GM12873 (cell line): ENCODE measurements around the gene AMBP.

Experiments
- TF ChIP-seq, protein P1 (sequence below): IDR thresholded peaks from 2 replicates; pipeline ENCODE4 v1.5.1; 2012; ENCODE audit warnings: low read depth, mild to moderate bottlenecking, moderate library complexity, low read length, control low read depth; ENCODE audit not compliant: insufficient read depth; ENCODE audit errors: missing control alignments

Gene AMBP

DNA sequence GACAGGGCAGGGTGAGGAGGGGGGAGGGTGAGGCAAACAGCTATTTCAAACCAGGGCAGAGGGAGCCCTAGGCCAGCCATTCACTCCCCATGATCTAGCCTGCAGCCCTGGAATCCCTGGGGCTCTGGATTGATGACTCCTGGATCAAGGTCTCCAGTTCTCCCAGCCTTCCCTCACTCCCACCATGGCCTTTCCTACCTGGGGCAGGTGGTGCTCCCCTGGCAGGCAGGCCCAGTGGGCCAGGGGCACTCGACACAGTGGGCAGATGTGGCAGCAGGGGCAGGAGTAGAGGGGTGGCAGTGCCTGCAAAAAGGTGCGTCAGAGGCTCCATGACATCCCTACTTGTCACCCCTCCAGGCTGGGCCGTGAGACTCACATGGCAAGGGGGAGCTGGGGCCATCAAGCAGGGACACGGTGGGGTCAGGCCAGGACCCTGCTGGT is 15.0 kb upstream of the AMBP start:
- TF ChIP-seq, protein P1, sequence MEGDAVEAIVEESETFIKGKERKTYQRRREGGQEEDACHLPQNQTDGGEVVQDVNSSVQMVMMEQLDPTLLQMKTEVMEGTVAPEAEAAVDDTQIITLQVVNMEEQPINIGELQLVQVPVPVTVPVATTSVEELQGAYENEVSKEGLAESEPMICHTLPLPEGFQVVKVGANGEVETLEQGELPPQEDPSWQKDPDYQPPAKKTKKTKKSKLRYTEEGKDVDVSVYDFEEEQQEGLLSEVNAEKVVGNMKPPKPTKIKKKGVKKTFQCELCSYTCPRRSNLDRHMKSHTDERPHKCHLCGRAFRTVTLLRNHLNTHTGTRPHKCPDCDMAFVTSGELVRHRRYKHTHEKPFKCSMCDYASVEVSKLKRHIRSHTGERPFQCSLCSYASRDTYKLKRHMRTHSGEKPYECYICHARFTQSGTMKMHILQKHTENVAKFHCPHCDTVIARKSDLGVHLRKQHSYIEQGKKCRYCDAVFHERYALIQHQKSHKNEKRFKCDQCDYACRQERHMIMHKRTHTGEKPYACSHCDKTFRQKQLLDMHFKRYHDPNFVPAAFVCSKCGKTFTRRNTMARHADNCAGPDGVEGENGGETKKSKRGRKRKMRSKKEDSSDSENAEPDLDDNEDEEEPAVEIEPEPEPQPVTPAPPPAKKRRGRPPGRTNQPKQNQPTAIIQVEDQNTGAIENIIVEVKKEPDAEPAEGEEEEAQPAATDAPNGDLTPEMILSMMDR, result no peak

- TF ChIP-seq, protein P1, result no peak
These were observed 14.2 kb upstream of the AMBP start for GRCh38 chr9:114092336-114092735.

- TF ChIP-seq, protein P1, result no peak
These were observed 13.6 kb upstream of the AMBP start for GRCh38 chr9:114091711-114092110.

GRCh38 chr9:114090798-114091197 is 12.7 kb upstream of the AMBP start:
- TF ChIP-seq, protein P1, result no peak

DNA sequence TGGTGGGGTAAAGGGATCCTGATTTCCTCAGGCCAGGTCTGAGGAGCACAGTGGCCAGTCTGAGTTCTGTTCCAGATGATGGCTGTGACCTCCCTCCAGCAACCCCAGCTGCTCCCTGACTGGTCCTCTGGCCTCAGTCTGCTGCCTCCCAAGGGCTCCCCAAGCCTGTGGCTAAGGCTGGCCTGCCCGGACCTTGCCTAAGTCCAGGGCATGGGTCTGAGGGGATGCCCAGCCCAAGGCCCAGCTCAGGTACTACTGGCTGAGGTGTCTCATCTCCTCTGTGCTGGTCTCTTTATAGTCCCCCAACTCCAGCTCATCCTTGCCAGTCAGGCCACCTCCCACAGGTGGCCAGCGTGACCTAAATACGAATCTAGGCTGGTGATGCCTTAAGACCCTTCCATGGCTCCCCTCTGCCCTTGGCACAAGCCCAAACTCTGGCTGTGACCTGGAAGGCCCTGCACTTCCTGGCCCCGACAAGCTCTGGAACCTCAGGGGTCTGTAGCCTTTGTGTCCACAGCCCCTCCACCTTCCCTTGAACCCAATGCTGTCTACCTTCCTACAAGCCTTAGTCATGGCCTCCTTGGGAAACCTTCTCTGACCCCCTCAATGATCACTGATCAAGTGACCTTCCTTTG is 11.2 kb upstream of the AMBP start:
- TF ChIP-seq, protein P1, result no peak

DNA sequence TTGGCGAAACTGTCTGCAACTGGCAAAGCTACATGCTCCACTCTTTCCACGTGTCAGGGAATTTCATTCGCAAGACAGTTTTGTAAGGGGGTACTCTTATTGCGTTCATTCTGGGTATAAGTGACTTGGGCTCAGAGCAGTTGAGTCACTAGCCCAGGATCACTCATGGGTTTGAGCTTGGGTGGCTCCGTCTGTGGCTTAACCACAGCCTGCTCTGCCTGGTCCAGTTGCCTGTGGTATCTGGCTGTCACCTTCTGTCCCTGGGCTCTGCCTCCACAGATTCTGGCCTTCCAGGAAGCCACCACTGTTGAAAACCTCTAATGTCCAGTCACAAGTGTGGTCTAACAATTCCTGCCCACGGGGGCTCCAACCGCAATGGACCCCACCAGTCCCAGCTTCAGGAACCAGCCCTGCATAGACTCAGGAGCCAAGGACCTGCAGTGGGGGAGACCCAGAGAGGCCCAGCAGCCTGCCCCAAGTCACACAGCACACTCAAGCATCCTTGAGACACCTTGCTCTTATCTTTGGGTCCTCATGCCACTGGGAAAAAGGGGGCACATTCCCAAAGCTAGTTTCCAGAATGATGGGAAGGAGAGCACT is 10.6 kb upstream of the AMBP start:
- TF ChIP-seq, protein P1, result no peak

GRCh38 chr9:114087721-114088120 is 9.6 kb upstream of the AMBP start:
- TF ChIP-seq, protein P1, result no peak
